ENCODE measurements around the gene TMEM150C. TPM values are rescaled to one million over a fixed set of nuclear protein-coding genes. Genes with fewer than 3 reads are reported as not detected.

TMEM150C gene
- total and polyA plus RNA-seq, 4 donors = 4.8 to 8.7 (median 5.2) TPM

- TF ChIP-seq MAX (IDR thresholded peaks at IDR 0.05) = no peak
Observed at GRCh38 chr4:82584931-82585330, 23.1 kb upstream of the TMEM150C start (continued).

- Histone ChIP-seq H3K9ac (ENCODE audit: low read depth in 1 of 2, low read length in 2 of 2) (no peak overlapping the region), H3K27me3 (ENCODE audit: control insufficient read depth in 4 of 4, insufficient read depth in 4 of 4, low read length in 3 of 4) (no peaks in the 10 kb centered on the region), H3K4me1 (ENCODE audit: control insufficient read depth in 4 of 4, insufficient read depth in 4 of 4, low read length in 3 of 4) (peaks cover 0 to 12% (median 8%) of the 10 kb centered on the region in 4 donors), H3K36me3 (ENCODE audit: control insufficient read depth in 4 of 4, insufficient read depth in 3 of 4, low read depth in 1 of 4, low read length in 3 of 4) (no peaks in the 10 kb centered on the region), H3K27ac (ENCODE audit: low read depth in 1 of 2, low read length in 2 of 2) (no peak overlapping the region), H3K4me3 (ENCODE audit: low read depth in 1 of 3, low read length in 3 of 3) (no peak overlapping the region), H3K9me3 (ENCODE audit: control insufficient read depth in 4 of 4, low read length in 3 of 4) (no peaks in the 10 kb centered on the region)
- DNase-seq (ENCODE audit: low spot score) = no peak
- peak; percentile 81 for TF ChIP-seq SP1 (IDR thresholded peaks at IDR 0.05)
- TF ChIP-seq FOXA2 (IDR thresholded peaks at IDR 0.05) = peak; percentile 60
- no peak for TF ChIP-seq NR2F2 (IDR thresholded peaks at IDR 0.05)
- TF ChIP-seq CTCF (IDR thresholded peaks at IDR 0.05; ENCODE audit: low read depth, low read length, missing input control) = no peak
- no peak for TF ChIP-seq GABPA (IDR thresholded peaks at IDR 0.05 in 1 of 2, conservative IDR thresholded peaks at IDR 0.05 in 1 of 2)
- no peak for TF ChIP-seq ZBTB33 (IDR thresholded peaks at IDR 0.05)
- TF ChIP-seq RXRA (IDR thresholded peaks at IDR 0.05) = peak; percentile 37 to 46
- peak; percentile 60 to 63 for TF ChIP-seq HNF4A (conservative IDR thresholded peaks at IDR 0.05)
- TF ChIP-seq RAD21 (IDR thresholded peaks at IDR 0.05) = peak in 1 of 2 donors; percentile 2
- whole genome bisulfite sequencing = 27% methylated on average over 5 of the region's 5 CpGs
Observed at GRCh38 chr4:82583897-82584587, 22.3 kb upstream of the TMEM150C start.

- no peaks in the 10 kb centered on the region for H3K9me3 ChIP-seq (ENCODE audit: control insufficient read depth in 4 of 4, low read length in 3 of 4)
- TF ChIP-seq FOXA1 (IDR thresholded peaks at IDR 0.05) (no peak), HNF4A (conservative IDR thresholded peaks at IDR 0.05) (peak; percentile 33 to 37)
- H3K27me3 ChIP-seq (ENCODE audit: control insufficient read depth in 4 of 4, insufficient read depth in 4 of 4, low read length in 3 of 4) = no peaks in the 10 kb centered on the region
- H3K9ac ChIP-seq (ENCODE audit: low read depth in 1 of 2, low read length in 2 of 2) = no peak overlapping the region
- H3K27ac ChIP-seq (ENCODE audit: low read depth in 1 of 2, low read length in 2 of 2) = no peak overlapping the region
- WGBS = 80% methylated on average over 5 of the region's 5 CpGs
- H3K4me1 ChIP-seq (ENCODE audit: control insufficient read depth in 4 of 4, insufficient read depth in 4 of 4, low read length in 3 of 4) = peaks cover 0 to 12% (median 8%) of the 10 kb centered on the region in 4 donors
- no peaks in the 10 kb centered on the region for H3K36me3 ChIP-seq (ENCODE audit: control insufficient read depth in 4 of 4, insufficient read depth in 3 of 4, low read depth in 1 of 4, low read length in 3 of 4)
- H3K4me3 ChIP-seq (ENCODE audit: low read depth in 1 of 3, low read length in 3 of 3) = no peak overlapping the region
- no peak for DNase-seq (ENCODE audit: low spot score)
Observed at GRCh38 chr4:82579932-82580331, 18.1 kb upstream of the TMEM150C start.

GRCh38 chr4:82578935-82579334 lies 17.1 kb upstream of the TMEM150C start:
- no peak overlapping the region for H3K27ac ChIP-seq (ENCODE audit: low read depth in 1 of 2, low read length in 2 of 2)
- DNase-seq (ENCODE audit: low spot score) = no peak
- H3K36me3 ChIP-seq (ENCODE audit: control insufficient read depth in 4 of 4, insufficient read depth in 3 of 4, low read depth in 1 of 4, low read length in 3 of 4) = no peaks in the 10 kb centered on the region
- no peaks in the 10 kb centered on the region for H3K9me3 ChIP-seq (ENCODE audit: control insufficient read depth in 4 of 4, low read length in 3 of 4)
- H3K27me3 ChIP-seq (ENCODE audit: control insufficient read depth in 4 of 4, insufficient read depth in 4 of 4, low read length in 3 of 4) = no peaks in the 10 kb centered on the region
- 95% methylated on average over 2 of the region's 2 CpGs for WGBS
- peaks cover 0 to 7% (median 3%) of the 10 kb centered on the region in 4 donors for H3K4me1 ChIP-seq (ENCODE audit: control insufficient read depth in 4 of 4, insufficient read depth in 4 of 4, low read length in 3 of 4)
- H3K9ac ChIP-seq (ENCODE audit: low read depth in 1 of 2, low read length in 2 of 2) = no peak overlapping the region
- H3K4me3 ChIP-seq (ENCODE audit: low read depth in 1 of 3, low read length in 3 of 3) = no peak overlapping the region
- no peak for TF ChIP-seq FOXA1 (IDR thresholded peaks at IDR 0.05)
- no peak for TF ChIP-seq TAF1 (conservative IDR thresholded peaks at IDR 0.05)
- TF ChIP-seq NR2F2 (IDR thresholded peaks at IDR 0.05) = no peak
- no peak for TF ChIP-seq ATF3 (IDR thresholded peaks at IDR 0.05)
- TF ChIP-seq ZBTB33 (IDR thresholded peaks at IDR 0.05) = no peak
- no peak for TF ChIP-seq MAX (IDR thresholded peaks at IDR 0.05)
- TF ChIP-seq YY1 (IDR thresholded peaks at IDR 0.05) = no peak
- no peak for TF ChIP-seq EGR1 (IDR thresholded peaks at IDR 0.05; ENCODE audit: low read depth in 2 of 2)
- TF ChIP-seq HNF4G (IDR thresholded peaks at IDR 0.05) = no peak
- TF ChIP-seq RAD21 (IDR thresholded peaks at IDR 0.05) = peak; percentile 22 to 63
- no peak for TF ChIP-seq SP1 (IDR thresholded peaks at IDR 0.05)
- no peak for TF ChIP-seq JUND (IDR thresholded peaks at IDR 0.05)
- no peak for TF ChIP-seq GABPA (IDR thresholded peaks at IDR 0.05 in 1 of 2, conservative IDR thresholded peaks at IDR 0.05 in 1 of 2)

All from liver (tissue), 9 donors.